GM10248 (cell line): ENCODE measurements around the gene FBXL17.

Experiments
- CTCF ChIA-PET: fragments of 300-600 bp; sonication (Branson Sonifier 250); formaldehyde crosslinking; extraction: SDS; loops from one replicate; lab custom pipeline; 2021; ENCODE audit warnings: antibody characterized with exemption; lab: Yijun Ruan, JAX
- POLR2A ChIA-PET: fragments of 350-650 bp; sonication (Branson Sonifier 250); formaldehyde crosslinking; extraction: SDS; loops from one replicate; lab custom pipeline; 2020; ENCODE audit warnings: antibody characterized with exemption; lab: Yijun Ruan, JAX
- DNase-seq: peaks from one replicate; pipeline ENCODE4 v3.0.0; 2012; ENCODE audit errors: extremely low spot score
- TF ChIP-seq, protein P1 (sequence below): IDR thresholded peaks from 2 replicates; pipeline ENCODE4 v1.5.1; 2012; ENCODE audit warnings: mild to moderate bottlenecking, low read depth; ENCODE audit errors: extremely low read depth, missing control alignments, control extremely low read depth

Gene FBXL17

DNA sequence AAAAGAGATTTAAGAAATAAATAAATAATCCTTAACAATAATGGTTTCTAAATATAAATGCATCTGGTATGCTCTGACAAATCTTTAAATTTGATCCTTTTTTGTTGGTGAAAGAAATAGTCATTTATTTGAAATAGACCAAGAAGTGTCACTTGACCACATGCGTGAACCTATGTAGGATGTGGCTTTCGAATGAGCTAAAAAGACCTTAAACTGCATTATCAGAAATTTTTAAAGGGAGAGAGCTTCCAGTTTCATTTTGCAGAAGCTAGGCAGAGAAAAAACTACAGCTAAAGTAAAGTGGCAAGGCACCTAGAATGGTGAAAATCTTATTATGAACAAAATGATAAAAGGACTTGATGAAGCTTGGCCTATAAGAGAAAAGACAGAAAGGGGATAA, 402.0 kb downstream of the FBXL17 start:
- POLR2A ChIA-PET = no interaction called here
- TF ChIP-seq, protein P1, sequence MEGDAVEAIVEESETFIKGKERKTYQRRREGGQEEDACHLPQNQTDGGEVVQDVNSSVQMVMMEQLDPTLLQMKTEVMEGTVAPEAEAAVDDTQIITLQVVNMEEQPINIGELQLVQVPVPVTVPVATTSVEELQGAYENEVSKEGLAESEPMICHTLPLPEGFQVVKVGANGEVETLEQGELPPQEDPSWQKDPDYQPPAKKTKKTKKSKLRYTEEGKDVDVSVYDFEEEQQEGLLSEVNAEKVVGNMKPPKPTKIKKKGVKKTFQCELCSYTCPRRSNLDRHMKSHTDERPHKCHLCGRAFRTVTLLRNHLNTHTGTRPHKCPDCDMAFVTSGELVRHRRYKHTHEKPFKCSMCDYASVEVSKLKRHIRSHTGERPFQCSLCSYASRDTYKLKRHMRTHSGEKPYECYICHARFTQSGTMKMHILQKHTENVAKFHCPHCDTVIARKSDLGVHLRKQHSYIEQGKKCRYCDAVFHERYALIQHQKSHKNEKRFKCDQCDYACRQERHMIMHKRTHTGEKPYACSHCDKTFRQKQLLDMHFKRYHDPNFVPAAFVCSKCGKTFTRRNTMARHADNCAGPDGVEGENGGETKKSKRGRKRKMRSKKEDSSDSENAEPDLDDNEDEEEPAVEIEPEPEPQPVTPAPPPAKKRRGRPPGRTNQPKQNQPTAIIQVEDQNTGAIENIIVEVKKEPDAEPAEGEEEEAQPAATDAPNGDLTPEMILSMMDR = no peak
- no peak for DNase-seq
- CTCF ChIA-PET = interaction anchor here (1.1 kb wide), 1 partner anchor 8 kb away, joined by 3 read pairs; no protein-coding TSS in a partner anchor

DNA sequence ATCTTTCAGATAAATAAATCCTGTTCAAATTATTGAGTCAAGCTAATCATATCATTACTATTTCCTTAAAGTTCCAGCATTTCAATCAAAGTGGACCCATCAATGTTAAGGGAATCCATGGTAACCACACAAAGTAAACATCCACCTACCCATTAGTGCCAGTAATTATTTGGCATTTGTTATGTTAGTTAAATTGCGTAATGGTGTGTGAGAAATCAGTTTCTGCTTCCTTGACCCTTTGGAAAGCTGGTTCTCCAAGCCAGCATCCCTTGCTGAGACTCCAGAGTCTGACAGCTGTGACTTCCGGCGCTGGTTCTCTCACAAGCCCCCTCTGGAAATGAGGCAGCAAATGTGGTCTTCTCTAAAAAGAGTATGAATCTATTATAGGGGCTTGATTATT, 402.6 kb downstream of the FBXL17 start:
- POLR2A ChIA-PET = no interaction called here
- CTCF ChIA-PET = no interaction called here
- DNase-seq = no peak
- TF ChIP-seq, protein P1 = no peak

DNA sequence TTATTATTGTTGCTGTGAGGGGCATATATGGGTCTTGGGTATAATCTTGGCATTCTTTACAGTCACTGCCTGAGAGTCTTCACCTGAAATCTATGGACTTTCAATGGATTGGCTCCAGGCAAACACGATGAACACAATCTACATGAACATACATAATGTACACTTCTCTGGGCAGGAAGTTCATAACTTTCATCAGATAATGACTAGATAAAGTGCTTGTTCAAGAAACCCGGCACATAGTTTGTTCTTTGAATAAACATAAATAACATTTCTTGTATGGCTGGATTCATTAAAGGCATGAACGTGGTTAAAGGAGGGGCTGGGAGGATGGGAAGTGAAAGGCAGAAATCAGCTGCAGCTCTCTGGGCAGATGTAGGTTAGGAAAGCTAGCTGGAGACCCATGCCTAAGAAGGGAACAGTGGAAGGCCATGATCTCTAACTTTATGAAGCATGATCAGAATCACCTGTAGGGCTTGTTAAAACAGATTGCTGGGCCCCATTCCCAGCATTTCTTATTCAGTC, 404.3 kb downstream of the FBXL17 start:
- TF ChIP-seq, protein P1 = no peak
- no peak for DNase-seq
- ChIA-PET POLR2A (no interaction called here), CTCF (interaction anchor here (1.0 to 1.5 kb wide), 2 partner anchors 8 to 41 kb away, joined by 3 read pairs; no protein-coding TSS in a partner anchor)

DNA sequence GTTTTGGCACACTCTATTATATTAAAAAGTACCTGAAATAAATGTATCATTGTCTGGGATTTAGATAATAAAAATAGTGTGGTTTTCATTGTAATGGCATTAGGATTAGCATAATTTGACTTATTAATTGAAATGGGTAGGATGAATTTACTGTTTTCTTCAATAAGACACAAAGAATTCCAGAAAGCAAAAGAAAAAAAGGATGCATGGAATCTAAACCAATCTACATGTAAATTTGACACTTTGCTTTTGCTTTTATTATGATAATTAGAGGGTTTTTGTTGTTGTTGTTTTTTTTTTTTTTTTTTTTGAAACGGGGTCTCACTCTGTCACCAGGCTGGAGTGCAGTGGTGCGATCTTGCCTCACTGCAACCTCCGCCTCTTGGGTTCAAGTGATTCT, 406.3 kb downstream of the FBXL17 start:
- TF ChIP-seq, protein P1 = no peak
- DNase-seq = no peak
- CTCF ChIA-PET = no interaction called here
- POLR2A ChIA-PET = no interaction called here

DNA sequence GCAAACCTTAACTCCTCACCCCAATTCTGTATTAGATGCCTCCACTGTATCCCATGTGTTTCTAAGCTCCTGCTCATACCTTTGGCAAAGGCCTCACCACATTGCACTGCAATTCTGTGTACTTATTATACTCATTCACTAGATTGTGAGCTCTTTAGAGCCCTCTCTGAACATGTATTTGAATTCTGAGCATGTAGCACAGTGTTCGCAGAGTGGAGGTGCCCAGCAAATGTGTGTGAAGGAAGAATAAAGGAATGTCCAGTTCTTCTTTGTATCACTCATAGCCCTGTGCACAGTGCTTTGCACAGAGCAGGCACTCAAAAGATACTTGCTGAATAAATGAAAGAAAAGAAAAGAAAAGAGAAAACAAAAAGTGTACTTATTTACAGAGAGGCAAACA, 410.1 kb downstream of the FBXL17 start:
- POLR2A ChIA-PET = no interaction called here
- DNase-seq = no peak
- TF ChIP-seq, protein P1 = no peak
- CTCF ChIA-PET = interaction anchor here (1.0 to 1.5 kb wide), 4 partner anchors 8 to 22 kb away, joined by 3 to 5 read pairs (median 4); no protein-coding TSS in a partner anchor

DNA sequence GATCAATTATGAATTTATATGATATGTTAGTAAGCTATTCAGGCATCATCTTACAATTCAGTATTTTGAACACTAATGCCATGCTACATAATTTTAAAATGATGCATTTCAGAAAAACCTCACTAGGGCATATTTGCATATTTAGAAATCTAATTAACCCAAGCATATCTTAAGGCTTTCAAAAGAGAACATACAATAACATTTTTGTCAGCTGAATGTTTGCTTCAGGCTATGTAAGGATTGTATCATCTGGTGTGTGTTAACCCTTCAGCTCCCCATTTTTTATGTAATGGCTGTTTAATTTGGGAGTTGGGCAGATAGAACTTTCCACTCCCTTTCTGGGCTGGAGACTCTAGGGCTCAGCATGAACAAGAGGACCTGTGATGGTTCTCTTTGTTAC, 412.1 kb downstream of the FBXL17 start:
- ChIA-PET CTCF (no interaction called here), POLR2A (no interaction called here)

More for the DNA sequence above, 412.1 kb downstream of the FBXL17 start:
- TF ChIP-seq, protein P1 = no peak
- DNase-seq = no peak
